ENCODE results near the gene FRMPD2.
A peak's percentile ranks its signal among the peaks of the same experiment; 100 is the strongest.

FRMPD2 gene

GRCh38 chr10:48274636-48275035 is at the start of gene FRMPD2:
Gene FRMPD2, minus strand, starts transcription at chr10:48274696. Its CDS starts 129 bp downstream, at chr10:48274567.
- no peak for DNase-seq (ENCODE audit: low spot score)

GRCh38 chr10:48322017-48322416 is 47.5 kb upstream of the FRMPD2 start:
- DNase-seq (ENCODE audit: low spot score): no peak

- no peak for DNase-seq (ENCODE audit: low spot score)
These were observed 43.0 kb upstream of the FRMPD2 start for GRCh38 chr10:48317321-48317990.

- DNase-seq (ENCODE audit: low spot score): no peak
These were observed 41.7 kb upstream of the FRMPD2 start for GRCh38 chr10:48316236-48316635.

GRCh38 chr10:48314107-48314506 is 39.6 kb upstream of the FRMPD2 start:
- DNase-seq (ENCODE audit: low spot score): no peak

GRCh38 chr10:48309711-48310226 is 35.3 kb upstream of the FRMPD2 start:
- DNase-seq (ENCODE audit: low spot score): peak; percentile 46

- no peak for DNase-seq (ENCODE audit: low spot score)
These were observed 33.2 kb upstream of the FRMPD2 start for GRCh38 chr10:48307711-48308018.

- DNase-seq (ENCODE audit: low spot score): peak; percentile 86
These were observed 32.6 kb upstream of the FRMPD2 start for GRCh38 chr10:48306870-48307710.

GRCh38 chr10:48306265-48306869 is 31.9 kb upstream of the FRMPD2 start, which contains the start of gene MAPK8:
Gene MAPK8, plus strand, starts transcription at chr10:48306677. Its CDS starts 94,984 bp downstream, at chr10:48401661.
- peak; percentile 100 for DNase-seq (ENCODE audit: low spot score)

GRCh38 chr10:48305905-48306264 is 31.4 kb upstream of the FRMPD2 start:
- no peak for DNase-seq (ENCODE audit: low spot score)

GRCh38 chr10:48302515-48303476 is 28.3 kb upstream of the FRMPD2 start:
- DNase-seq (ENCODE audit: low spot score): no peak

- no peak for DNase-seq (ENCODE audit: low spot score)
These were observed 26.1 kb upstream of the FRMPD2 start for GRCh38 chr10:48300556-48300955.

- DNase-seq (ENCODE audit: low spot score): no peak
These were observed 25.2 kb upstream of the FRMPD2 start for GRCh38 chr10:48299692-48300091.

- no peak for DNase-seq (ENCODE audit: low spot score)
These were observed 24.6 kb upstream of the FRMPD2 start for GRCh38 chr10:48299066-48299465.

GRCh38 chr10:48296576-48297098 is 22.1 kb upstream of the FRMPD2 start:
- DNase-seq (ENCODE audit: low spot score): no peak

GRCh38 chr10:48294431-48294830 is 19.9 kb upstream of the FRMPD2 start:
- no peak for DNase-seq (ENCODE audit: low spot score)

GRCh38 chr10:48292616-48293015 is 18.1 kb upstream of the FRMPD2 start:
- no peak for DNase-seq (ENCODE audit: low spot score)

GRCh38 chr10:48291190-48291589 is 16.7 kb upstream of the FRMPD2 start:
- DNase-seq (ENCODE audit: low spot score): no peak

GRCh38 chr10:48290286-48290685 is 15.8 kb upstream of the FRMPD2 start:
- DNase-seq (ENCODE audit: low spot score): no peak

- DNase-seq (ENCODE audit: low spot score): peak; percentile 75
These were observed 15.2 kb upstream of the FRMPD2 start for GRCh38 chr10:48289501-48290238.

GRCh38 chr10:48288661-48289060 is 14.2 kb upstream of the FRMPD2 start:
- no peak for DNase-seq (ENCODE audit: low spot score)
